GM04504 (cell line): ENCODE results near the gene PARN.
"Not testable (repeated sequence)": the region's sequence is repeated elsewhere in the genome, so short reads cannot be mapped to it uniquely, and the experiment has no call there.

Experiments
- DNase-seq: peaks from one replicate; pipeline ENCODE4 v3.0.0-alpha.2; 2012; ENCODE audit warnings: low read depth

The PARN gene

GRCh38 chr16:14632693-14633569, 2.9 kb upstream of the PARN start, which contains the start of gene BFAR:
TSS of gene BFAR (plus strand) at chr16:14632951. CDS start at chr16:14644347, 11,396 bp downstream.
- peak; percentile 95 for DNase-seq

DNA sequence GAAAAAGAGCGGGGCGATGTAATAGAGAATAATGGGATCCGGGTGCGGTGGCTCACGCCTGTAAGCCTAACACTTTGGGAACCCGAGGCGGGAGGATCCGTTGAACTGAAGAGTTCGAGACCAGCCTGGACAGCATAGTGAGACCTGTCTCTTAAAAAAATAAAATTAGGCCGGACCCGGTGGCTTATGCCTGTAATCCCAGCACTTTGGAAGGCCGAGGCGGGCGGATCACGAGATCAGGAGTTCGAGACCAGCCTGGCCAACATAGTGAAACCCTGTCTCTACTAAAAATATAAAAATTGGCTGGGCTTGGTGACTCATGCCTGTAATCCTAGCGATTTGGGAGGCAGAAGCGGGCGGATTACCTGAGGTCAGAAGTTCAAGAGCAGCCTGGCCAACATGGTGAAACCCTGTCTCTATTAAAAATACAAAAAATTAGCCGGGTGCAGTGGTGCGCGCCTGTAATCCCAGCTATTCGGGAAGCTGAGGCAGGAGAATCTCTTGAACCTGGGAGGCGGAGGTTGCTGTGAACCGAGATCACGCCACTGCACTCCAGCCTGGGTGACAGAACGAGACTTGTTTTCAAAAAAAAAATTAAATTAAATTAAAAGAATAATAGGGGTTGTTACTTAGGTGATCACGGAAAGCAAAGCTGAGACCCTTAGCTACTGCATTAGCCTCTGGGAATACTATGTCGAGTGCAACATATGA, 715 bp upstream of the PARN start:
- not testable (repeated sequence) for DNase-seq

DNA sequence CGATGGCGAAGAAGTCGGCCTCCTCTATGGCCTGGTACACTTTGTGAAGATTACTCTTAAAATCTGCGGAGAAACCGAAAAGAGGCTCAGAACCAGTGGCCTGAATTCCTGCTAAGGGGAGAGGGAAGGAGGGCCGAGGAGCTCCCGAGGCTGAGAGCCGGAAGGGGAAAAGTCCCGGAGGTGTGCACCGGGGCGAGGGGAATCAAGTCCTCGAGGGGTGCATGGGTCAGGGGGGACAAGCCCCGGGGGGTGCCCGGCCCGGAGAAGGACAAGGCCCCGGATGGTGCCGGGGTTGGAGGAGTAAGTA, 495 bp downstream of the PARN start:
- DNase-seq, result no peak

DNA sequence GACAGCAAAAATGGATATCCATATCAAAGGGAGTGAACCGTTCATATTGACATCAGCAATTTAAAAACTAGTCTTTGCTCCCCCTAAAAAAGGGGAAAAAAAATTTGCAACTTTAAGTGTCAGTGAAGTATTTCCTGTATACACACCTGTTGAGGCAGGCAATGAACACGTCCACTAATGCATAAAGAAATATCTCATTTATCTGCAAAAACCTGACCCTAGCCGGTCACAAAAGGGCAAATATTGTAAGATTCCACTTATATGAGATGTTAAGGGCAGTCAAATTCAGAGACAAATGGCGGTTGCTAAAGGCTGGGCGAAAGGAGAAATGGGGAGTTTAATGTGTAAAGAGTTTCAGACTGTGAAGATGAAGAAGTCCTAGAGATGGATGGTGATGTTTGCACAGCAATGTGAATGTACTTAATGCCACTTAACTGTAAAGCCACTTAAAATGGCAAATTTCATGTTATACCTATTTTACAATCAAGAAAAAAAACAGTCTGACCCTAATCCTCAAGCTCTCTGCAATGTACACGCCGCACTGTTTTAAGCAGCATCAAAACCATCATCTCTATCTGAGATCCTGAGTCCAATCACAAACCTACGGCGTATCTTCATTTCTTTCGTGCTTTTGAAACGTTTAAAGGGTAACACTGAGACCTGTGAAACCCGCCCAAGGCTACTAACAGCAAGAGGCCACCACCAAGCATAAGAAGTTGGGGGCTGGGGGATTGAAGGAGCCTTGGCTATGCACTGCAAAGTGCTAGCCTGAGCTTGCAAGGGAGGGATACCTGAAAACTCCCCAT, 1.1 kb downstream of the PARN start:
- DNase-seq, result no peak

GRCh38 chr16:14627078-14627477, 3.0 kb downstream of the PARN start:
- no peak for DNase-seq

GRCh38 chr16:14618566-14618965, 11.5 kb downstream of the PARN start:
- DNase-seq, result no peak

DNA sequence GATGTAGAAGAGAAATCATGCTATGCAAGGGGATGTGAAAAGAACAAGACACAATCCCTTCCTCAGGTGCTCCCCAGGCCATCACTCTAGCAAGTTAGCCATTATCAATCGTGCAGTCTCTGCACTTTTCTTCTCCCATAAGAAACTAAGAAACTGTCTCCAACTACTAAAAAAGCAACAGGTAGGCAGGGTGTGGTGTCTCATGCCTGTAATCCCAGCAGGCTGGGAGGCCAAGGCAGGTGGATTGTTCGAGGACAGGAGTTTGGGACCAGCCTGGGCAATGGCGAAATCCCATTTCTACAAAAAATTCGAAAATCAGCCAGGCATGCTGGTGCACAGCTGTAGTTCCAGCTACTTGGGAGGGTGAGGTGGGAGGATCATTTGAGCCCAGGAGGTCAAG, 13.8 kb downstream of the PARN start:
- DNase-seq, result no peak

DNA sequence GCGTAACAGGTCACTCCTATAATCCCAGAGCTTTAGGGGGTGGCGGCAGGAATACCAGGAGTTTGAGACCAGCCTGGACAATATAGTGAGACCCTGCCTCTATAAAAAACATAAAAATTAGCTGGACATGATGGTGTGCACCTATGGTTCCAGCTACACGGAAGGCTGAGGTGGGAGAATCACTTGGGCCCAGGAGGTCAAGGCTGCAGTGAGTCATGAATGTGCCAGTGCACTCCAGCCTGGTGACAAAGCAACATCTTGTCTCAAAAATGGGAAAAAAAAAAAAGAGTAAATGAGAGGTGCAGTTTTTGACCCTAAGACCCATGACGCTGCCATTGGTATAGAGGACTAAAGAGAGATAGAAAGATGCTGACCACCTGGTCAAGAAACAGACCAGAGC, 16.1 kb downstream of the PARN start:
- no peak for DNase-seq

DNA sequence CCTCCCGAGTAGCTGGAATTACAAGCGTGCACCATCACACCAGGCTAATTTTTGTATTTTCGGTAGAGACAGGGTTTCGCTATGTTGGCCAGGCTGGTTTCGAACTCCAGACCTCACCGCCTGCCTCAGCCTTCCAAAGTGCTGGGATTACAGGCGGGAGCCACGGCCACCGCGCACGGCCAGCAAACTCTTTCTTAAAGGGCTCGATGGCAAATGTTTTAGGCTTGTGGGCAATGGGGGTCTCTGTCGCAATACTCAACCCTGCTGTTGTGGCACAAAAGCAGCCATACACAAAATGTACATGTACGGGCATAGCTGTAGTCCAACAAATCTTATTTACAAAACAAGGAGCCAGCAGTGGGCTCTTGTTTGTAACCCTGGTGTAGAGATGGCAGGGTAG, 18.4 kb downstream of the PARN start:
- no peak for DNase-seq

- no peak for DNase-seq
Measured at GRCh38 chr16:14609716-14610115, 20.3 kb downstream of the PARN start.

GRCh38 chr16:14608604-14609003, 21.5 kb downstream of the PARN start:
- no peak for DNase-seq

- DNase-seq, result no peak
Measured at GRCh38 chr16:14608111-14608566, 21.9 kb downstream of the PARN start.

DNA sequence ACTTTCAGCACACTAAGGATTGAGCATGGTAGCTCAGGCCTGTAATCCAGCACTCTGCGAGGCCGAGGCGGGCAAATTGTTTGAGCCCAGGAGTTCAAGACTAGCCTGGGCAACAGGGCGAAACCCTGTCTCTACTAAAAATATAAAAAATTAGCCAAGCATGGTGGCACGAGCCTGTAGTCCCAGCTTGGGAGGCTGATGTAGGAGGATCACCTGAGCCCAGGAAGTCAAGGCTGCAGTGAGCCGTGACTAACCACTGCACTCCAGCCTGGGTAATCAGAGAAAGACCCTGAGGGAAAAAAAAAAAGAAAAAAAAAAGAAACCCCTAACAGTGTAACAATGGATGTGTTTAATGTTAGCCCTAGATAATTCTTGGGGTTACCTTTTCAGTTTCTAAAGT, 24.0 kb downstream of the PARN start:
- DNase-seq, result no peak

DNA sequence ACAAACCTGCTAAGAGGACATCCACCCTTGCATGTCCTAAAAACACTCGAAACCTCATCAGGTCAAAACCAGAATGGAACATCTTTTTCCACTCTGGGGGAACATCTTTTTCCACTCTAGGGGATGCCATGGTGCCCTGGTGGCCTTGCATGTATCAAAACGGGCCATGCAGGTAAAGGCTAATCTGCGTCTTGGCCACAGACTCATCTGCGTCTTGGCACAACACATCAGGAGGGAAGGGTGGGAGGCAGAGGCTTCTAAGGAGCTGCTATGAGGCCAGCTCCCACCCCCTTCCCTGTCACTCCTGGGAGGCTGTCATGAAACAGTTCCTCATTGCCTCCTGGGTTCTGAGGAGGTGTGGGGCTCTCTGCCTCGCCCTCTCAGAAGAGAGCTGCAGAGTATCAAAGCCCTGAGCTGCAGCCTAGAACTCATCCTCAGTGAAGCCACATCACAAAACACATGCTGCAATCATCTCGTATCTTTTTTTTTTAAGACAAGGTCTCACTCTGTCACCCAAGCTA, 27.6 kb downstream of the PARN start:
- DNase-seq, result no peak

DNA sequence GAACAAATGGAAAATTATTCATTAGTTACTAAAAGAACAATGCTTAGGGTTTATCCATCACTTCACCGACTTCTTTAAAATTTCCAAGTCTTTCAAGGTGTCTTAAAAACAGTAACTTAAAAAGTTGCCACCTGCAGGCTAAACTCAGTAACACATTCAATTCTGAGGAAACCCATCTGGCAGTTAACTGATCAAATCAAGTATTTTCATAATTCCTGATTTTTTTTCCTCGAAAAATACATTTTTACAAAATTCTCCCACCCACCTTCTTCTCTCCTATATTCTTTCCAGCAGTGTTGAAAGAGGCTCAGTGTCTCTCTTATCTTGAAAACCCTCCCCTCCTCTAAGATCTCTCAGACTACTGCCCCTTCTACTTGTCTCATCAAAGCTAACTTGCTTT, 29.9 kb downstream of the PARN start:
- peak; percentile 8 for DNase-seq

DNA sequence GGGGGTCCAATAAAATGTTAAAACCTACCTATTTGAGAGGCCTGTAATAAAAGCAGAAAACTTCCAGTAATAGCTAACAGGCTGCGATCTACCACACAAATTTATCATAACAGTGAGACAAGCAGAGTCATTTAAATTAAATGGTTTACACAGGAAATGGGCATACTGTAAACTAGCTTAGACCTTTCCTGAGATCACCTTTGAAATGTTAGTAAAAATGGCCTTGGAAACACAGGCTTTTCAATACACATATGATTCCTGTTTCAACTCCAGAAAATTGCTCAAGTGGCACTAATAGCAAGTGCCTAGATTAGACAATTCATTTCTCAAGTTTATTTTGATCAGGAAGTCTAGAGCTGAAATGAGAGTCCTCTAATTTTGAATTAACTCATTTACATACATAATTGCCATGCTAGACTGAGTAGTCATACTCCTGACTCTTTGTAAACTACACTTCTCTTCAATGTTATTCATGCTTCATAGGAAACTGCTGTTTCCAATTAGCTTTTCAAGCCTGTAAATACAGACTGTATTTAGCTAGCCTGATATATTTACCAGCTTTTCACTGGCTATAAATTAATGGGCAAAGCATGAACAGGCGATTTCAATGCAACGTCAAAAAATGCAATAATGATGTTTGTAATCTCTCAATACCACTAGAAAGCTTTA, 43.3 kb downstream of the PARN start:
- DNase-seq, result no peak

GRCh38 chr16:14585287-14585686, 44.8 kb downstream of the PARN start:
- no peak for DNase-seq

- not testable (repeated sequence) for DNase-seq
Measured at GRCh38 chr16:14580926-14581325, 49.1 kb downstream of the PARN start.

DNA sequence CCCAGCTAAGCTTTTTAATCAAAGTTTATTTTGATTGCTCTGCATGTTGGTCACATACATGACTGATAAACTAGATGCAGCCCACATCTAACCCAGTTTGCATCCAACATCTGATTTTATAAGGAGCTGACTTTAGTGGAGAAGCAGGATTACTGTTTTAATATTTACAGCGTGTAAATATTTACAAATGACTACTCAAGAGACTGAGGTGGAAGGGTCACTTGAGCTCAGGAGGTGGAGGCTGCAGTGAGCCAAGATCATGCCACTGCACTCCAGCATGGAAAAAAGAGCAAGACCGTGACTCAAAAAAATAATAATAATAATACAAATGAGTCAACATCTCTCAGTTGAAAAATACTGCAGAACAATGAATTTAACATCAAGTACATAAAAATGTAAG, 50.8 kb downstream of the PARN start:
- no peak for DNase-seq

- DNase-seq, result no peak
Measured at GRCh38 chr16:14576532-14576931, 53.5 kb downstream of the PARN start.

DNA sequence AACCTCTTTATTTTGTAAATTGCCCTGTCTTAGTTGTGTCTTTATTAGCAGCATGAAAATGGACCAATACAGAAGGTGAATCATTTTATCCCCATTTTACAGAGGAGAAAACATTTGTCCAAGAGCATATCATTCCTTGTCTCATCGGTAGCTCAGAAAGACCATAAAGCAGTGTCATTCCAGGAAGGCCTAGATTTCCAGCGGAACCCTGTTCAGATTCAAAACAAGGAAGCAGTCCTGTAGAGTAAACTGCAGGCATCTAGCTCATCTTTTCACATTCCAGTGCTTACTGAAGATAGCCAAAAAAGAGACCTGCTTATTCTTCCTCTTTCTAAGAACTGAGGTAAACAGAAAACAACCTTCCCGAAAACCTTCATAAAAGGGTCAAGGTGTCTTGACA, 54.0 kb downstream of the PARN start:
- no peak for DNase-seq
